Upper lobe of left lung (tissue), 4 donors: ENCODE results near the gene CD276.

ENCODE experiments used
- POLR2A ChIP-seq, 4 donors: fragments of 450-650 bp; IDR thresholded peaks; one replicate each; pipeline ENCODE4 v1.5.1; 2016 to 2017; ENCODE audit warnings: antibody characterized with exemption in 4 of 4, mild to moderate bottlenecking in 2 of 4
- POLR2AphosphoS5 ChIP-seq, 2 donors: sonication (generic); formaldehyde crosslinking; IDR thresholded peaks; one replicate each; pipeline ENCODE4 v1.5.1; 2017; ENCODE audit warnings: antibody characterized with exemption in 2 of 2
- TF ChIP-seq, protein P1 (sequence below), 6 experiments: fragments of 450-650 bp in 4 of 6; fragments of 200-600 bp in 2 of 6; sonication (generic) in 2 of 6; IDR thresholded peaks; one replicate each; pipeline ENCODE4 v1.5.1; 2016 to 2019; ENCODE audit warnings: antibody characterized with exemption in 6 of 6

DNA sequence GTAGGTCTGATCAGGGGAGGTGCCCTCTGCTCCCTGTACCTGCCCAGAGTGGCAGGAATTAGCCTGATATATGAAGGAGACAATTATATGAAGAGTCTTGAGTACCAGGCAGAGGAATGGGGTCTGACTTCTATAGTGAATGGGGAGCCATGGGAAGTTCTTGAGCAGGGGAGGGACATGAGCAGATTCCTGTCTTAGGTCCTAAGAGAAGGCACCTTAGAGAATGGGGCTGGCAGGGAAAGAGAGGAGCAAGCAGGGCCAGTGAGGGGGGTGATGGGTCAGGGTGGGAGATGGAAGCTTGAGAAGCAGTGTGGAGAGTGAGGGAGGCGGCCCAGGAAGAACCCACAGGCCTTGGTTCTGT is 12.4 kb downstream of the CD276 start:
- TF ChIP-seq, protein P1, sequence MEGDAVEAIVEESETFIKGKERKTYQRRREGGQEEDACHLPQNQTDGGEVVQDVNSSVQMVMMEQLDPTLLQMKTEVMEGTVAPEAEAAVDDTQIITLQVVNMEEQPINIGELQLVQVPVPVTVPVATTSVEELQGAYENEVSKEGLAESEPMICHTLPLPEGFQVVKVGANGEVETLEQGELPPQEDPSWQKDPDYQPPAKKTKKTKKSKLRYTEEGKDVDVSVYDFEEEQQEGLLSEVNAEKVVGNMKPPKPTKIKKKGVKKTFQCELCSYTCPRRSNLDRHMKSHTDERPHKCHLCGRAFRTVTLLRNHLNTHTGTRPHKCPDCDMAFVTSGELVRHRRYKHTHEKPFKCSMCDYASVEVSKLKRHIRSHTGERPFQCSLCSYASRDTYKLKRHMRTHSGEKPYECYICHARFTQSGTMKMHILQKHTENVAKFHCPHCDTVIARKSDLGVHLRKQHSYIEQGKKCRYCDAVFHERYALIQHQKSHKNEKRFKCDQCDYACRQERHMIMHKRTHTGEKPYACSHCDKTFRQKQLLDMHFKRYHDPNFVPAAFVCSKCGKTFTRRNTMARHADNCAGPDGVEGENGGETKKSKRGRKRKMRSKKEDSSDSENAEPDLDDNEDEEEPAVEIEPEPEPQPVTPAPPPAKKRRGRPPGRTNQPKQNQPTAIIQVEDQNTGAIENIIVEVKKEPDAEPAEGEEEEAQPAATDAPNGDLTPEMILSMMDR (IDR thresholded peaks at IDR 0.05): no peak
- TF ChIP-seq POLR2A (IDR thresholded peaks at IDR 0.05) (no peak), POLR2AphosphoS5 (IDR thresholded peaks at IDR 0.05) (no peak)
